ENCODE results near the gene MX2.

DNA sequence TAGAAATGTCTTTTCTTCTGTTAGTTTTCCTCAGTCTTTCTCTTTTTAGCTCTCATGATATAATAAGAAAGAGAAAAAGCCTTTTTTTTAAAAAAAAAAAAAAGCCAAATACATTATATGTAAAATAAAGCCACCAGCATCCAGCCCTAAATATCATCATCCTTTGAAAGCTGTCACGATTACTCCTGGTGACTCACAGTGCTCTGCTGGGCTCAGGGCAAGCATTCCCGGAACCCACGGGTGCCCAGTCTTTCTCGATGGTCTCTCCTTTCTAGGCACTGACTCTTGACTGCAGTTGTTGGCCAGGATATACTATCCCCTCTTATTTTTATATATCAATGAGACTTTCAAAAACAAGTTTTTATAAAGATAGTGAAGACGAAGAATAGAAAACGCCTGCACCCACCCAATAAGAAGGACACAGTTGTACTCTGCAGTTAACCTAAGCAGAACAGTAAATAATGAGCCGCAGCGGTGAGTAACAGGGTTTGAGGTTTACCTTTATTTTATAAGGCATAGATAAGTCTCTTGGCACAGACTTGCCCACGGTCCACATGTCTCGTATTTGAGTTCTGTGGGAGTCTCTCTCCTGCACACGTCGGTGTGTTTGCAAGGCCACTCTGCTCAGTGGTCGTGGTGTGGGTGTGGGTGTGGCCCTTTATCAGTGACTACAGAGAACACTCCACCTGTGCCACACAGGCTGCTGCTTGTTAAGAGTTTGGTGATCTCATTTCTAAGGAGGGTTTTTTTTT, 15.7 kb upstream of the MX2 start:
- TF ChIP-seq CTCF (IDR thresholded peaks at IDR 0.05; ENCODE audit: low read depth, low read length, poor library complexity, severe bottlenecking): no peak
- TF ChIP-seq EZH2phosphoT487 (IDR thresholded peaks at IDR 0.05; ENCODE audit: borderline replicate concordance, low read length): no peak

Measured in DOHH2 (cell line).